GM12878 (cell line): ENCODE measurements around the gene SORCS2. TPM values are rescaled to one million over a fixed set of nuclear protein-coding genes. Genes with fewer than 3 reads are reported as not detected.

Experiments
- ATAC-seq: fragments of 200-7000 bp; cut with Tn5 transposase; 3 replicates; pipeline ENCODE4 v1.9.1; 2020; ENCODE audit warnings: mild to moderate bottlenecking, moderate library complexity
- BruUV-seq: library from RNA; stranded (reverse); fragments of 400-500 nt; replicated peaks from 2 replicates; lab custom pipeline; 2021; lab: Mats Ljungman, UMichigan
- CTCF ChIA-PET: fragments of 300-600 bp; sonication (Branson Sonifier 250); formaldehyde crosslinking; extraction: SDS; loops from one replicate; lab custom pipeline; 2021; ENCODE audit warnings: inconsistent platforms; lab: Yijun Ruan, JAX
- POLR2A ChIA-PET: fragments of 350-600 bp; formaldehyde crosslinking; extraction: SDS; loops from one replicate; lab custom pipeline; 2021; ENCODE audit warnings: inconsistent platforms; lab: Charles Lee
- RAD21 ChIA-PET: fragments of 300-600 bp; sonication (Branson Sonifier 250); formaldehyde crosslinking; loops from one replicate; lab custom pipeline; 2023; ENCODE audit warnings: antibody characterized with exemption; ENCODE audit not compliant: unreplicated experiment; lab: Charles Lee
- SMC1A ChIA-PET: fragments of 300-600 bp; sonication (Branson Sonifier 250); formaldehyde crosslinking; loops from one replicate; lab custom pipeline; 2023; ENCODE audit not compliant: unreplicated experiment, uncharacterized antibody; lab: Charles Lee
- DNase-seq: peaks from one replicate; pipeline ENCODE4 v3.0.0-alpha.2; 2011; ENCODE audit warnings: low read depth, low spot score
- FAIRE-seq: peaks from 3 replicates; lab custom pipeline; 2011; peaks lifted over from hg19 to GRCh38; lab: Jason Lieb, UNC
- H2AFZ ChIP-seq: 2 replicates; pipeline ENCODE4 v1.6.0; 2011; ENCODE audit warnings: low read depth, low read length, control low read depth; ENCODE audit not compliant: control insufficient read depth
- H3K27ac ChIP-seq: 2 replicates; pipeline ENCODE4 v1.5.1; 2011; ENCODE audit warnings: control low read depth; ENCODE audit not compliant: control insufficient read depth, insufficient read depth
- H3K27me3 ChIP-seq, 2 experiments: replicated peaks in 1 of 2; 2 replicates each; pipeline versions ENCODE4 v1.6.0 to v1.6.1; 2011; ENCODE audit warnings: low read length in 1 of 2; ENCODE audit not compliant: control insufficient read depth in 2 of 2, insufficient read depth in 2 of 2
- H3K36me3 ChIP-seq, 2 experiments: 2 replicates each; pipeline ENCODE4 v1.5.1; 2011; ENCODE audit warnings: low read length in 1 of 2; ENCODE audit not compliant: control insufficient read depth in 2 of 2, insufficient read depth in 2 of 2
- H3K4me1 ChIP-seq: 2 replicates; pipeline ENCODE4 v1.6.1; 2011; ENCODE audit warnings: mild to moderate bottlenecking, low read length, moderate library complexity, mixed read lengths; ENCODE audit not compliant: control insufficient read depth, insufficient read depth
- H3K4me2 ChIP-seq: 2 replicates; pipeline ENCODE4 v1.6.0; 2011; ENCODE audit warnings: control low read depth; ENCODE audit not compliant: control insufficient read depth, insufficient read depth
- H3K4me3 ChIP-seq: fragments of 200-600 bp; sonication (generic); 2 replicates; pipeline ENCODE4 v1.5.1; 2016
- H3K79me2 ChIP-seq: 2 replicates; pipeline ENCODE4 v1.6.0; 2011; ENCODE audit warnings: low read length; ENCODE audit not compliant: control insufficient read depth, insufficient read depth
- H3K9ac ChIP-seq: 2 replicates; pipeline ENCODE4 v1.8.0; 2011; ENCODE audit warnings: low read length, control low read depth, mixed read lengths; ENCODE audit not compliant: control insufficient read depth, insufficient read depth
- H3K9me3 ChIP-seq: replicated peaks from 3 replicates; pipeline ENCODE4 v1.5.1; 2011; ENCODE audit warnings: mild to moderate bottlenecking, low read length; ENCODE audit not compliant: control insufficient read depth, insufficient read depth
- H4K20me1 ChIP-seq: 2 replicates; pipeline ENCODE4 v1.6.0; 2011; ENCODE audit not compliant: control insufficient read depth, insufficient read depth
- BHLHE40 ChIP-seq, 2 experiments: fragments of 450-650 bp in 1 of 2; IDR thresholded peaks; 2 replicates each; pipeline ENCODE4 v1.6.1; 2011 to 2017; ENCODE audit warnings: low read depth in 2 of 2, borderline replicate concordance in 1 of 2, improper control_type of control experiment in 1 of 2, low read length in 1 of 2, mild to moderate bottlenecking in 1 of 2
- CHD2 ChIP-seq: IDR thresholded peaks from 2 replicates; pipeline ENCODE4 v1.6.1; 2011; ENCODE audit warnings: low read depth, low read length, improper control_type of control experiment, borderline replicate concordance
- DPF2 ChIP-seq: fragments of 450-650 bp; IDR thresholded peaks from 2 replicates; pipeline ENCODE4 v1.6.1; 2017; ENCODE audit warnings: mild to moderate bottlenecking
- MTA3 ChIP-seq: IDR thresholded peaks from 2 replicates; pipeline ENCODE4 v1.6.1; 2012; ENCODE audit warnings: low read length, inconsistent platforms, borderline replicate concordance
- NBN ChIP-seq: fragments of 450-650 bp; IDR thresholded peaks from 2 replicates; pipeline ENCODE4 v1.6.1; 2016
- ZNF622 ChIP-seq: fragments of 450-650 bp; IDR thresholded peaks from 2 replicates; pipeline ENCODE4 v1.6.1; 2017; ENCODE audit warnings: mild to moderate bottlenecking, inconsistent platforms
- WGBS: methylation state at CpG from one replicate; pipeline ENCODE4 v1.1.6; 2016; ENCODE audit warnings: low lambda C conversion rate; ENCODE audit not compliant: insufficient replicate concordance, insufficient coverage; ENCODE audit errors: missing lambda C conversion rate; 5-methylcytosine and 5-hydroxymethylcytosine counted together
- in situ Hi-C: fragments of 300-500 bp; cut with MboI; formaldehyde crosslinking; loops from 9 replicates; pipeline ENCODE4 v1.14.3; 2018; ENCODE audit warnings: mixed read lengths
- intact Hi-C: fragments of 100-400 bp; cut with micrococcal nuclease; formaldehyde crosslinking; loops from one replicate; pipeline ENCODE4 v1.14.2; 2022; ENCODE audit not compliant: unreplicated experiment
- polyA plus RNA-seq, 11 experiments: library from polyadenylated mRNA; depleted of rRNA in 4 of 11; unstranded in 6 of 11; stranded (reverse) in 5 of 11; fragments of >200 nt; fragmentation: Nextera tagmentation in 4 of 11; fragmentation: Illumina TruSeq in 1 of 11; extraction: Ambion mirVana in 4 of 11; extraction: Trizol in 1 of 11; gene quantifications; 1 replicate in 1 of 11; 2 replicates in 10 of 11; pipeline versions ENCODE4 v1.2.1 to v1.2.3, GENCODE V29; 2011 to 2016; ENCODE audit warnings: inconsistent platforms in 2 of 11, missing spikeins in 2 of 11, low read depth in 1 of 11
- total RNA-seq, 4 experiments: library from RNA; depleted of rRNA in 3 of 4; stranded (reverse); fragments of >200 nt in 3 of 4; fragmentation: Illumina TruSeq in 1 of 4; extraction: Trizol in 1 of 4; gene quantifications; 2 replicates each; pipeline versions ENCODE4 v1.2.1 to v1.2.3, GENCODE V29; 2013 to 2021
- TF ChIP-seq, protein P1 (sequence below): IDR thresholded peaks from 2 replicates; pipeline ENCODE4 v1.6.1; 2011; ENCODE audit warnings: low read depth, mild to moderate bottlenecking, low read length, moderate library complexity, borderline replicate concordance; ENCODE audit errors: extremely low read depth

Gene SORCS2
- total and polyA plus RNA-seq, 10 of the 15 experiments (the other 5 are each of a cell fraction or from before 2014, with no cell fraction given), result 0.01 to 0.15 (median 0.05) TPM; not detected in 5

- CTCF ChIA-PET, result no interaction called here
- TF ChIP-seq ZNF622 (no peak), CHD2 (no peak), NBN (no peak), DPF2 (no peak), BHLHE40 (IDR thresholded peaks at IDR 0.05; ENCODE audit: borderline replicate concordance in 1 of 2, low read depth in 2 of 2, low read length in 1 of 2) (no peak), MTA3 (no peak)
- TF ChIP-seq, protein P1, sequence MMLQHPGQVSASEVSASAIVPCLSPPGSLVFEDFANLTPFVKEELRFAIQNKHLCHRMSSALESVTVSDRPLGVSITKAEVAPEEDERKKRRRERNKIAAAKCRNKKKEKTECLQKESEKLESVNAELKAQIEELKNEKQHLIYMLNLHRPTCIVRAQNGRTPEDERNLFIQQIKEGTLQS, result no peak
- TF ChIP-seq, all 136 proteins: peak for 0
- 38% methylated on average over 9 of the region's 9 CpGs for WGBS
- RAD21 ChIA-PET, result no interaction called here
- Histone ChIP-seq H4K20me1 (no peaks in the 10 kb centered on the region), H3K4me1 (no peaks in the 10 kb centered on the region), H3K9me3 (no peaks in the 10 kb centered on the region; the same call in 2 of the 3 replicates), H3K4me3 (no peak overlapping the region), H2AFZ (no peak overlapping the region), H3K9ac (no peak overlapping the region), H3K27ac (no peak overlapping the region), H3K27me3 (no peaks in the 10 kb centered on the region; a peak in 1 of 4 replicates), H3K79me2 (no peaks in the 10 kb centered on the region), H3K36me3 (no peaks in the 10 kb centered on the region), H3K4me2 (no peak overlapping the region)
- no peak for FAIRE-seq
- no peak for ATAC-seq
- BruUV-seq, result no TSS peak
- intact Hi-C loops (no loop called here), in situ Hi-C loops (no loop called here)
- POLR2A ChIA-PET, result no interaction called here
- no peak for DNase-seq
- SMC1A ChIA-PET, result no interaction called here
These were observed 221.7 kb downstream of the SORCS2 start for GRCh38 chr4:7414046-7414445.
